ENCODE results near the gene ITGA11. TPM values are rescaled to one million over a fixed set of nuclear protein-coding genes. Genes with fewer than 3 reads are reported as not detected.

Gene ITGA11
- total and polyA plus RNA-seq, 9 donors = 1.2 to 34.5 (median 4.4) TPM

- Histone ChIP-seq H3K9me3 (no peaks in the 10 kb centered on the region), H3K27ac (no peak overlapping the region), H3K4me1 (ENCODE audit: insufficient read depth) (no peaks in the 10 kb centered on the region), H3K4me3 (no peak overlapping the region), H3K27me3 (no peaks in the 10 kb centered on the region), H3K36me3 (no peaks in the 10 kb centered on the region)
- no peak for DNase-seq
- intact Hi-C loops (cut with DNase I) = no loop called here
- TF ChIP-seq POLR2A (IDR thresholded peaks at IDR 0.05) (no peak), CTCF (IDR thresholded peaks at IDR 0.05) (no peak), EP300 (IDR thresholded peaks at IDR 0.05) (no peak)
- 80 to 81% (median 81%) methylated on average over 11 of the region's 11 CpGs for WGBS, 3 donors
Measured at GRCh38 chr15:68364660-68365035, 67.3 kb downstream of the ITGA11 start.

- TF ChIP-seq EP300 (IDR thresholded peaks at IDR 0.05) = no peak
- no peak for TF ChIP-seq CTCF (IDR thresholded peaks at IDR 0.05)
- no peak for TF ChIP-seq POLR2A (IDR thresholded peaks at IDR 0.05)
- Histone ChIP-seq H3K4me1 (ENCODE audit: insufficient read depth) (no peaks in the 10 kb centered on the region), H3K9me3 (no peaks in the 10 kb centered on the region), H3K27me3 (no peaks in the 10 kb centered on the region), H3K4me3 (no peak overlapping the region), H3K36me3 (no peaks in the 10 kb centered on the region), H3K27ac (no peak overlapping the region)
- intact Hi-C loops (cut with DNase I) = no loop called here
- DNase-seq = no peak
- WGBS, 3 donors = 54 to 73% (median 65%) methylated on average over 7 of the region's 7 CpGs
Measured at GRCh38 chr15:68364028-68364659, 67.8 kb downstream of the ITGA11 start.

- intact Hi-C loops (cut with DNase I) = no loop called here
- Histone ChIP-seq H3K4me1 (ENCODE audit: insufficient read depth) (no peaks in the 10 kb centered on the region), H3K27ac (no peak overlapping the region), H3K9me3 (no peaks in the 10 kb centered on the region), H3K36me3 (no peaks in the 10 kb centered on the region), H3K27me3 (no peaks in the 10 kb centered on the region), H3K4me3 (no peak overlapping the region)
- no peak for DNase-seq
- TF ChIP-seq CTCF (IDR thresholded peaks at IDR 0.05) (no peak), EP300 (IDR thresholded peaks at IDR 0.05) (no peak)
- 78 to 98% (median 89%) methylated on average over 2 of the region's 2 CpGs for WGBS, 3 donors
Measured at GRCh38 chr15:68363353-68363752, 68.6 kb downstream of the ITGA11 start.

- Histone ChIP-seq H3K9me3 (no peaks in the 10 kb centered on the region), H3K36me3 (no peaks in the 10 kb centered on the region), H3K4me1 (ENCODE audit: insufficient read depth) (no peaks in the 10 kb centered on the region), H3K4me3 (no peak overlapping the region), H3K27me3 (no peaks in the 10 kb centered on the region), H3K27ac (no peak overlapping the region)
- no peak for TF ChIP-seq POLR2A (IDR thresholded peaks at IDR 0.05)
- no peak for TF ChIP-seq EP300 (IDR thresholded peaks at IDR 0.05)
- no peak for TF ChIP-seq CTCF (IDR thresholded peaks at IDR 0.05)
- no peak for DNase-seq
- WGBS, 3 donors = 92 to 96% (median 95%) methylated on average over 1 of the region's 1 CpG
- intact Hi-C loops (cut with DNase I) = no loop called here
Measured at GRCh38 chr15:68362537-68363126, 69.3 kb downstream of the ITGA11 start.

Data from ovary (tissue), 9 donors.